Measurements from ENCODE around the gene KLHDC4.
A peak's percentile ranks its signal among the peaks of the same experiment; 100 is the strongest.

The KLHDC4 gene

GRCh38 chr16:87766485-87766797 is 655 bp upstream of the KLHDC4 start:
- Histone ChIP-seq H3K4me1 (ENCODE audit: control insufficient read depth in 5 of 5, insufficient read depth in 5 of 5, low read length in 5 of 5) (peaks cover 4 to 19% (median 18%) of the 10 kb centered on the region in 5 donors), H3K9ac (ENCODE audit: low read length in 5 of 5) (peak overlapping the region in 4 of 5 donors; percentile 88 to 96 (median 90)), H3K27ac (ENCODE audit: low read depth, low read length) (peak overlapping the region; percentile 72), H3K27me3 (ENCODE audit: control insufficient read depth in 5 of 5, insufficient read depth in 4 of 5, low read length in 5 of 5) (no peaks in the 10 kb centered on the region), H3K36me3 (ENCODE audit: control insufficient read depth in 5 of 5, insufficient read depth in 5 of 5, low read length in 5 of 5) (peaks cover 0 to 21% (median 17%) of the 10 kb centered on the region in 5 donors), H3K9me3 (ENCODE audit: control insufficient read depth in 5 of 5, low read length in 5 of 5) (no peaks in the 10 kb centered on the region), H3K4me3 (ENCODE audit: low read depth in 1 of 5, low read length in 5 of 5) (peak overlapping the region; percentile 77 to 96 (median 87))

- peaks cover 4 to 19% (median 18%) of the 10 kb centered on the region in 5 donors for H3K4me1 ChIP-seq (ENCODE audit: control insufficient read depth in 5 of 5, insufficient read depth in 5 of 5, low read length in 5 of 5)
These were observed 362 bp downstream of the KLHDC4 start for GRCh38 chr16:87765473-87765775.

GRCh38 chr16:87764600-87765472 is 950 bp downstream of the KLHDC4 start:
- peaks cover 0 to 29% (median 22%) of the 10 kb centered on the region in 5 donors for H3K36me3 ChIP-seq (ENCODE audit: control insufficient read depth in 5 of 5, insufficient read depth in 5 of 5, low read length in 5 of 5)
- peak overlapping the region; percentile 85 to 98 (median 89) for H3K4me3 ChIP-seq (ENCODE audit: low read depth in 1 of 5, low read length in 5 of 5)

More at GRCh38 chr16:87765473-87765775, 362 bp downstream of the KLHDC4 start:
- peaks cover 0 to 29% (median 22%) of the 10 kb centered on the region in 5 donors for H3K36me3 ChIP-seq (ENCODE audit: control insufficient read depth in 5 of 5, insufficient read depth in 5 of 5, low read length in 5 of 5)
- no peaks in the 10 kb centered on the region for H3K27me3 ChIP-seq (ENCODE audit: control insufficient read depth in 5 of 5, insufficient read depth in 4 of 5, low read length in 5 of 5)
- H3K9ac ChIP-seq (ENCODE audit: low read length in 5 of 5), result peak overlapping the region; percentile 73 to 96 (median 90)
- H3K9me3 ChIP-seq (ENCODE audit: control insufficient read depth in 5 of 5, low read length in 5 of 5), result no peaks in the 10 kb centered on the region
- H3K4me3 ChIP-seq (ENCODE audit: low read depth in 1 of 5, low read length in 5 of 5), result peak overlapping the region; percentile 85 to 98 (median 89)
- H3K27ac ChIP-seq (ENCODE audit: low read depth, low read length), result peak overlapping the region; percentile 72

GRCh38 chr16:87762620-87763019 is 3.2 kb downstream of the KLHDC4 start:
- H3K9me3 ChIP-seq (ENCODE audit: control insufficient read depth in 5 of 5, low read length in 5 of 5), result no peaks in the 10 kb centered on the region
- no peak overlapping the region for H3K4me3 ChIP-seq (ENCODE audit: low read depth in 1 of 5, low read length in 5 of 5)
- peaks cover 4 to 19% (median 18%) of the 10 kb centered on the region in 5 donors for H3K4me1 ChIP-seq (ENCODE audit: control insufficient read depth in 5 of 5, insufficient read depth in 5 of 5, low read length in 5 of 5)
- peaks cover 2 to 40% (median 35%) of the 10 kb centered on the region in 5 donors for H3K36me3 ChIP-seq (ENCODE audit: control insufficient read depth in 5 of 5, insufficient read depth in 5 of 5, low read length in 5 of 5)
- H3K27ac ChIP-seq (ENCODE audit: low read depth, low read length), result no peak overlapping the region
- no peak overlapping the region for H3K9ac ChIP-seq (ENCODE audit: low read length in 5 of 5)
- H3K27me3 ChIP-seq (ENCODE audit: control insufficient read depth in 5 of 5, insufficient read depth in 4 of 5, low read length in 5 of 5), result no peaks in the 10 kb centered on the region

More at GRCh38 chr16:87764600-87765472, 950 bp downstream of the KLHDC4 start:
- peaks cover 4 to 19% (median 18%) of the 10 kb centered on the region in 5 donors for H3K4me1 ChIP-seq (ENCODE audit: control insufficient read depth in 5 of 5, insufficient read depth in 5 of 5, low read length in 5 of 5)
- no peaks in the 10 kb centered on the region for H3K27me3 ChIP-seq (ENCODE audit: control insufficient read depth in 5 of 5, insufficient read depth in 4 of 5, low read length in 5 of 5)
- H3K27ac ChIP-seq (ENCODE audit: low read depth, low read length), result peak overlapping the region; percentile 72
- no peaks in the 10 kb centered on the region for H3K9me3 ChIP-seq (ENCODE audit: control insufficient read depth in 5 of 5, low read length in 5 of 5)
- H3K9ac ChIP-seq (ENCODE audit: low read length in 5 of 5), result peak overlapping the region; percentile 73 to 96 (median 90)

GRCh38 chr16:87762071-87762571 is 3.7 kb downstream of the KLHDC4 start:
- H3K4me1 ChIP-seq (ENCODE audit: control insufficient read depth in 5 of 5, insufficient read depth in 5 of 5, low read length in 5 of 5), result peaks cover 4 to 19% (median 18%) of the 10 kb centered on the region in 5 donors
- H3K36me3 ChIP-seq (ENCODE audit: control insufficient read depth in 5 of 5, insufficient read depth in 5 of 5, low read length in 5 of 5), result peaks cover 2 to 44% (median 36%) of the 10 kb centered on the region in 5 donors
- no peaks in the 10 kb centered on the region for H3K27me3 ChIP-seq (ENCODE audit: control insufficient read depth in 5 of 5, insufficient read depth in 4 of 5, low read length in 5 of 5)
- H3K9me3 ChIP-seq (ENCODE audit: control insufficient read depth in 5 of 5, low read length in 5 of 5), result no peaks in the 10 kb centered on the region
- no peak overlapping the region for H3K9ac ChIP-seq (ENCODE audit: low read length in 5 of 5)
- no peak overlapping the region for H3K4me3 ChIP-seq (ENCODE audit: low read depth in 1 of 5, low read length in 5 of 5)
- no peak overlapping the region for H3K27ac ChIP-seq (ENCODE audit: low read depth, low read length)

- Histone ChIP-seq H3K9me3 (ENCODE audit: control insufficient read depth in 5 of 5, low read length in 5 of 5) (no peaks in the 10 kb centered on the region), H3K4me1 (ENCODE audit: control insufficient read depth in 5 of 5, insufficient read depth in 5 of 5, low read length in 5 of 5) (peaks cover 4 to 12% (median 12%) of the 10 kb centered on the region in 5 donors), H3K9ac (ENCODE audit: low read length in 5 of 5) (no peak overlapping the region), H3K4me3 (ENCODE audit: low read depth in 1 of 5, low read length in 5 of 5) (no peak overlapping the region), H3K36me3 (ENCODE audit: control insufficient read depth in 5 of 5, insufficient read depth in 5 of 5, low read length in 5 of 5) (peaks cover 2 to 55% (median 41%) of the 10 kb centered on the region in 5 donors), H3K27ac (ENCODE audit: low read depth, low read length) (no peak overlapping the region), H3K27me3 (ENCODE audit: control insufficient read depth in 5 of 5, insufficient read depth in 4 of 5, low read length in 5 of 5) (no peaks in the 10 kb centered on the region)
These were observed 4.7 kb downstream of the KLHDC4 start for GRCh38 chr16:87761060-87761459.

- Histone ChIP-seq H3K4me1 (ENCODE audit: control insufficient read depth in 5 of 5, insufficient read depth in 5 of 5, low read length in 5 of 5) (no peaks in the 10 kb centered on the region), H3K36me3 (ENCODE audit: control insufficient read depth in 5 of 5, insufficient read depth in 5 of 5, low read length in 5 of 5) (peaks cover 2 to 80% (median 63%) of the 10 kb centered on the region in 5 donors), H3K9ac (ENCODE audit: low read length in 5 of 5) (no peak overlapping the region), H3K9me3 (ENCODE audit: control insufficient read depth in 5 of 5, low read length in 5 of 5) (no peaks in the 10 kb centered on the region), H3K4me3 (ENCODE audit: low read depth in 1 of 5, low read length in 5 of 5) (no peak overlapping the region), H3K27ac (ENCODE audit: low read depth, low read length) (no peak overlapping the region), H3K27me3 (ENCODE audit: control insufficient read depth in 5 of 5, insufficient read depth in 4 of 5, low read length in 5 of 5) (no peaks in the 10 kb centered on the region)
These were observed 7.9 kb downstream of the KLHDC4 start for GRCh38 chr16:87757841-87758426.

- Histone ChIP-seq H3K27ac (ENCODE audit: low read depth, low read length) (no peak overlapping the region), H3K4me1 (ENCODE audit: control insufficient read depth in 5 of 5, insufficient read depth in 5 of 5, low read length in 5 of 5) (no peaks in the 10 kb centered on the region), H3K27me3 (ENCODE audit: control insufficient read depth in 5 of 5, insufficient read depth in 4 of 5, low read length in 5 of 5) (no peaks in the 10 kb centered on the region), H3K9ac (ENCODE audit: low read length in 5 of 5) (no peak overlapping the region), H3K4me3 (ENCODE audit: low read depth in 1 of 5, low read length in 5 of 5) (no peak overlapping the region), H3K36me3 (ENCODE audit: control insufficient read depth in 5 of 5, insufficient read depth in 5 of 5, low read length in 5 of 5) (peaks cover 5 to 82% (median 67%) of the 10 kb centered on the region in 5 donors), H3K9me3 (ENCODE audit: control insufficient read depth in 5 of 5, low read length in 5 of 5) (no peaks in the 10 kb centered on the region)
These were observed 11.3 kb downstream of the KLHDC4 start for GRCh38 chr16:87754535-87754934.

GRCh38 chr16:87747626-87748414 is 18.0 kb downstream of the KLHDC4 start:
- no peaks in the 10 kb centered on the region for H3K27me3 ChIP-seq (ENCODE audit: control insufficient read depth in 5 of 5, insufficient read depth in 4 of 5, low read length in 5 of 5)
- no peak overlapping the region for H3K4me3 ChIP-seq (ENCODE audit: low read depth in 1 of 5, low read length in 5 of 5)
- H3K9ac ChIP-seq (ENCODE audit: low read length in 5 of 5), result no peak overlapping the region
- H3K36me3 ChIP-seq (ENCODE audit: control insufficient read depth in 5 of 5, insufficient read depth in 5 of 5, low read length in 5 of 5), result peaks cover 4 to 76% (median 68%) of the 10 kb centered on the region in 5 donors
- no peaks in the 10 kb centered on the region for H3K4me1 ChIP-seq (ENCODE audit: control insufficient read depth in 5 of 5, insufficient read depth in 5 of 5, low read length in 5 of 5)
- H3K9me3 ChIP-seq (ENCODE audit: control insufficient read depth in 5 of 5, low read length in 5 of 5), result no peaks in the 10 kb centered on the region
- no peak overlapping the region for H3K27ac ChIP-seq (ENCODE audit: low read depth, low read length)

All from subcutaneous abdominal adipose tissue (tissue), 5 donors.